Eye (tissue), 1 donor: ENCODE measurements around the gene PRRG3.
A peak's percentile ranks its signal among the peaks of the same experiment; 100 is the strongest.

Experiments used
- DNase-seq: peaks from one replicate; pipeline ENCODE4 v3.0.0-alpha.2; 2015

The PRRG3 gene

GRCh38 chrX:151710457-151710856 is 15.2 kb downstream of the PRRG3 start:
- no peak for DNase-seq

- DNase-seq: no peak
Measured at GRCh38 chrX:151711154-151711553, 15.9 kb downstream of the PRRG3 start.

DNA sequence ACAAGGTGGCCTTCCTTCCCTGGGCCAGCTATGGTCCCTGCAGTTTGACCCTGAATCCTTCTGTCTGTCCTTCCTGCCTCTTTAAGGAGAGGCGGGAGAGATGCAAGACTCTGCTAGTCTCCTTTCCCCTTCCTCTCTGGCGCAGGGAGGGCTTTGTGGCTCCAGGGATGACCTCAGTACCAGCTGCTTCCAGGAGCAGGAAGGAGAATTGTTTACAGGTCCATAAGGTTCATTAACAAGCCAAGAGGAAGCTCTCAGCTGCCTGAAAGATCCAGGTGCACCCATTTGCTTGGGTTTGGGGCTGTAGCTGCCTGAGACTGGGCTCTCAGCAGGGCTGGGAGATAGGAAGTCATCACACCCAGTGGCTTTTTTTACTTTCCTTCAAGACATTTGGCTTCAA is 16.5 kb downstream of the PRRG3 start:
- no peak for DNase-seq

- DNase-seq: no peak
Measured at GRCh38 chrX:151712253-151712652, 17.0 kb downstream of the PRRG3 start.

GRCh38 chrX:151713849-151714248 is 18.6 kb downstream of the PRRG3 start:
- DNase-seq: no peak

- DNase-seq: no peak
Measured at GRCh38 chrX:151714362-151714761, 19.1 kb downstream of the PRRG3 start.

- no peak for DNase-seq
Measured at GRCh38 chrX:151715752-151716151, 20.5 kb downstream of the PRRG3 start, which contains the start of gene FATE1. TSS of gene FATE1 (plus strand) at chrX:151716035. CDS start at chrX:151716120, 85 bp downstream.

GRCh38 chrX:151722241-151722846 is 27.1 kb downstream of the PRRG3 start:
- peak; percentile 60 for DNase-seq

DNA sequence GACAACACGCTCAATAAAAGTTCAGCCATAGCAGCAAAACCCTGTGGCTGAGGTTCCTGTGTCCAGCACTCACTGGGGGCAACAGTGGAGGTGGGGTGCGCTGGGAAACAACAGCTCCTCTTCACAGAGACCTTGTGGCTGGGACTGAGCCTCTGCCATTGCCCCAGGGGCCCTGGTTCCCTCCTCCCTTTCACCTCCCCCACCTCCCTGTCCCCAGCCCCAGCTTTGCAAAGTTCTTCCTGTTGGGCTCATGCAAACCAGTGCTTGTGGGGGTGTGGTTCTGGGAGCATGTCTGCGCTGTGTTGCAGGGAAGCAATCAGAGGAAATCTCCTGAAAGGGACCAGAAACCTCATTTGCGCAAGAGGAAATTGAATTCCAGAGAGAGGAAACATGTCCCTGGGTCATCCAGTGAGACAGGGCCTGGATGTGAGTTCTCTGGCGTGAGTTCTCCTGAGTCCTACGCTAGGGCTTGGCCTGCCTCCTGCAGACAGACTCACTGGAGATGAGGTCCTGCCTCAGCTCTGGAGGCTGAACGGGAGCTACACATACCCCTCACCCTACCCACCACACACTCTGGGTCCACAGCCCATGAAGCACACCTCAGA is 28.0 kb downstream of the PRRG3 start:
- DNase-seq: no peak

GRCh38 chrX:151724563-151725337 is 29.5 kb downstream of the PRRG3 start:
- DNase-seq: no peak

DNA sequence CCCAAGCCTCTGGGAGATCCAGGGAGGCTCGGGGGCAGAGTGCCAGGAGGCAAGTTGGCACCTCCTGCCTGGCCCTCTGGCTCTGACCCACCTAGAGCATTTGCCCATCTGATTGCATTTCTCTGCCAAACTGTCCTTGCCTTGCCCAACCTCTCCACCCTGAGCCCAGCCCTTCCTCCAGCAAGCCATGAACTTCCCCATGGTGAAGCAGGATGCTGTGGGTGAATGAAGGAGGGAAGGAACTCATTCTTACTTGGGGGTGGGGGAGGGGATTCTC is 30.0 kb downstream of the PRRG3 start:
- DNase-seq: no peak

- no peak for DNase-seq
Measured at GRCh38 chrX:151726751-151727150, 31.5 kb downstream of the PRRG3 start.

DNA sequence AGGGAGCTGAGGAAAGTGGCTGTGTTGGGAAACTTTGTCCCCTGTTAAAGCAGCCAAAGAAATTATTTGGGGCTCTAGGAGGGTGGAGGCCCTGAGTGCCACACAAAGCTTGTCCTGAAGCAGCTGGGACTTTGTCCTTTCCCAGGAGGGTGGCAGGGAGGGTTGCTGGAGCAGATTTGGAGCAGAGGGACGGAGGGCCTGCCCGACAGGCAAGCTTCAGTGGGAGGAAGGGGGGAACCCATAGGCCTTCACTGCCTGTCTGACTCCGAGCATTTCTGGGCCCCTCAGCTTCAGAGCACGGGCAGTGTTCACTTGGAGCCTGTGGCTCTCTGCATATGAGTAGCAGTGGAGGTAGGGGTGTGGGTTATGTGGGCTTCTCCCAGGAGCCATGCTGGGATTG is 32.1 kb downstream of the PRRG3 start:
- no peak for DNase-seq

- no peak for DNase-seq
Measured at GRCh38 chrX:151729056-151729725, 33.9 kb downstream of the PRRG3 start.

- no peak for DNase-seq
Measured at GRCh38 chrX:151734446-151734845, 39.2 kb downstream of the PRRG3 start, which contains the start of gene CNGA2. TSS of gene CNGA2 (plus strand) at chrX:151734746. CDS start at chrX:151738484, 3,738 bp downstream.

DNA sequence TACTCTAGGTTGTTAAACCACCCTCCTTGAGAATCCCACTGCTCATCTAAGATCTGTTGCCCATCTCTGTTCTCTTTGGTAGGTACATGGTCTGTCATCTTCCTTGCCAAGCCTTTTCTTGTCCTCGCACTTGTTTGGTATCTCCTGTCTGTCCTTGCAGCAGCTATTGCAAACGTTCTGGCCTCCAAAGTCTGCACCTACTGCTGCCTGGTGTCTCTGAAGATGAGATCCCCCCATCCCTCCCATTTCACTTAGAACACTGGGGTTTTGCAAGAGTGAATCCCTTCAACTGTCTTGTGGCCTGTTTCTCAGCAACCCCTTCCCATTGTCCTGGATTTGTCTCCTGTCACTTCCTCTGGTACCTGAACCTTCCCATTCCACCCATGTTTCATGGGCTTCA is 40.0 kb downstream of the PRRG3 start:
- no peak for DNase-seq

- DNase-seq: no peak
Measured at GRCh38 chrX:151736685-151737084, 41.4 kb downstream of the PRRG3 start.

DNA sequence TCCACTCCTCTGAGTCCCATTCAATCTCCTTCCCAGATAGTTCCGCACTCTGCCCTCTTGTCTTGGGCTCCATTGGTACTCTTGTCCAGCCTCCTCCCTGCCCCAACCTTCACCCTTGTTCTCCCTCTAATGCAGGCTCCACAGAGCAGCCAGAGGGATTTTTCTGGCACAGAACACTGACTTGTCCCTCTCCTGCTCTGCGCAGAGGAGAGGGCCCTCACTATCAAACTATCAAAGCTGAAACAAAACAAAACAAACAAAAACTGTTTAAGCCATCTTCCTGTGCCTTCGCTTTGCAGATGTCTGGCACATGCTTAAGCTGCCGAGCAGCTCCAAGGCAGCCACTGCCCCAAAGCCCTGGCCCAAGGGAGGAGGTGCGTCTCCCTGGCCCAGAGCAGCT is 42.2 kb downstream of the PRRG3 start:
- DNase-seq: no peak

DNA sequence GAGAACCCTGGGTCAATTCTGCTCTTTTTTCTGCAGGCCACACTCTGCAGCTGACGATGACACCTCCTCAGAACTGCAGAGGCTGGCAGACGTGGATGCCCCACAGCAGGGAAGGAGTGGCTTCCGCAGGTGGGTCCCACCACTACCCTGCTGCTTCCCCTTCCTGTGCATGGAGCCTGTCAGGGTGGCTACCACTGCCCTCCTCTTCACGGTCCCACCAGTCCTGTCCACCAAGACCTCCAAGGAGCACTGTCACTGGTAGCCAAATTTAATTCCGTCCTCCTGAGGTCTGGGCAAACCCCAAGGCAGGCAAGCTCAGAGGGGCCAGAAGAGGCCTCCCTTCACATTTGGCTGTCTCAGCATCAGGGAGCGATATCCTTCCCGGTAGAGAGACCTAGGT is 43.5 kb downstream of the PRRG3 start:
- DNase-seq: no peak

DNA sequence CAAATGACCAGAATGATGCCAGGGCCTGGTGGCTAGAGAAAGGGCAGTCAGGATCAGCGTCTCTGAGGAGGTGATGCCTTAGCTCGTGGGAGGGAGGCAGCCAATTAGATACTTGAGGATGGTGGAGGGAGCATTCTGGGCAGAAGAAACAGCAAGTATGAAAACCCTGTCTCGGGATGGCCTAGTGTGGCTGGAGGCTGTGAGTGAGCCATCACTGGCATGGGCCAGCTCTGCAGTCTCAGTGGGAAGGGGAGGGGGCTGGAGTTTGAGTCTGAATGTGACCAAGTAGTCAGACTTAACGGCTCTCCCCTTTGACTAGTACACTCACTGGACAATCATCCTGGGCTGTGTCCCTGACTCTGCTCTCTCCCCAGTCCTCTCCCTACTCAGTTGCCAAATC is 46.3 kb downstream of the PRRG3 start:
- DNase-seq: no peak

GRCh38 chrX:151742311-151742710 is 47.1 kb downstream of the PRRG3 start:
- no peak for DNase-seq

DNA sequence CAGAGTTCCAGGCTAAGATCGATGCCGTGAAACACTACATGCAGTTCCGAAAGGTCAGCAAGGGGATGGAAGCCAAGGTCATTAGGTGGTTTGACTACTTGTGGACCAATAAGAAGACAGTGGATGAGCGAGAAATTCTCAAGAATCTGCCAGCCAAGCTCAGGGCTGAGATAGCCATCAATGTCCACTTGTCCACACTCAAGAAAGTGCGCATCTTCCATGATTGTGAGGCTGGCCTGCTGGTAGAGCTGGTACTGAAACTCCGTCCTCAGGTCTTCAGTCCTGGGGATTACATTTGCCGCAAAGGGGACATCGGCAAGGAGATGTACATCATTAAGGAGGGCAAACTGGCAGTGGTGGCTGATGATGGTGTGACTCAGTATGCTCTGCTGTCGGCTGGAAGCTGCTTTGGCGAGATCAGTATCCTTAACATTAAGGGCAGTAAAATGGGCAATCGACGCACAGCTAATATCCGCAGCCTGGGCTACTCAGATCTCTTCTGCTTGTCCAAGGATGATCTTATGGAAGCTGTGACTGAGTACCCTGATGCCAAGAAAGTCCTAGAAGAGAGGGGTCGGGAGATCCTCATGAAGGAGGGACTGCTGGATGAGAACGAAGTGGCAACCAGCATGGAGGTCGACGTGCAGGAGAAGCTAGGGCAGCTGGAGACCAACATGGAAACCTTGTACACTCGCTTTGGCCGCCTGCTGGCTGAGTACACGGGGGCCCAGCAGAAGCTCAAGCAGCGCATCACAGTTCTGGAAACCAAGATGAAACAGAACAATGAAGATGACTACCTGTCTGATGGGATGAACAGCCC is 48.6 kb downstream of the PRRG3 start:
- DNase-seq: no peak

DNA sequence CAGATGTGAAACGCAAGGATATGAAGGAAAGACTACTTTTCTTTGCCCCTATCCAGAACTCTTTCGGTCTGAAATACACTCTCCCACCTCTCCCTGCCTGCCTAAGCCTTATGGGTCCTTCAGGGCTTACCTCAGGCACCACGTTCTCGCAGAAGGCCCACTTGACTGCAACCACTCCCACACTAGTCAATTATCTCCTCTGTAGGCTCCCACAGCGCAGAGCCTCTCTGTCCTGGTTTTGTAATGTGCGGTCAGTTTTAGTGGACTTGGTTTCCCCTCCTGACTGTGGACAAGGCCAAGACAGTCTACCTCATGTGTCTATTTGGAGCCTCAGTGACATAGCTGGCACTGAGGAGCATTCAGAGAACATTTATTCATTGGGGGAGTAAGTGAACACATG is 50.4 kb downstream of the PRRG3 start:
- DNase-seq: no peak
